Right forelimb (tissue), 1 donor: ENCODE results near the gene TMED9.
"Not testable (repeated sequence)": the region's sequence is repeated elsewhere in the genome, so short reads cannot be mapped to it uniquely, and the experiment has no call there.

ENCODE experiments used
- DNase-seq: peaks from one replicate; pipeline ENCODE4 v3.0.0-alpha.2; 2018

TMED9 gene

DNA sequence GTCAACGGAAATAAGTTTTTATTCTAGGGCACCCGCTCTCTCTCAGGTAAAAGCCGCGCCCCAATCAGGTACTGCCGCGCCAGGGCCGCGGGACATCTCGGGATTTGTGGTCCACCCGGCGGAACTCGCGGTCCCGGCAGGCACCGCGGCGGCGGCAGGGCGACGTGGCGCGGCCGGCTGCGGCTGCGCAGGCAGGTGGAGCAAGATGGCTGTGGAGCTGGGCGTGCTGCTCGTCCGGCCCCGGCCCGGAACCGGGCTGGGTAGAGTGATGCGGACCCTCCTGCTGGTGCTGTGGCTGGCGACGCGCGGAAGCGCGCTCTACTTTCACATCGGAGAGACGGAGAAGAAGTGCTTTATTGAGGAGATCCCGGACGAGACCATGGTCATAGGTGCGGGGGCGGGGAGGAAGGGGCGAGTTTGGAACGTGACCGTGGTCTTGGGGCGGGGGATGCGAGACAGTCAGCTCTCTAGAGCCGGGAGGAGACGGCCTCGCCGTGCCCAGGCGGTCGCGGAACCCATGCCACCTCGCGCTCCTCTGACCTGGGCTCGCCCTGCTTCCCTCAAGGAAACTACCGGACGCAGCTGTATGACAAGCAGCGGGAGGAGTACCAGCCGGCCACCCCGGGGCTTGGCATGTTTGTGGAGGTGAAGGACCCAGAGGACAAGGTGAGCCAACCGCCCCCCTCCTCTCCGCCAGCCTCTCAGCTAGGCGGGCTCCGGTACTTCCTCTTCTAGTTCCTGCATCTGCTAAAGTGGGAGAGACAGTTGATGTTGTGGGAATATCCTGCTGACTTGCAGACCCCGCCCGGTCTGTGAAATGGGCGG lies at the start of gene TMED9:
Gene TMED9 (plus strand): TSS at position 194 of the 825 bp plus-strand sequence. CDS start 12 bp downstream, at position 206.
- DNase-seq: peak; percentile 92

DNA sequence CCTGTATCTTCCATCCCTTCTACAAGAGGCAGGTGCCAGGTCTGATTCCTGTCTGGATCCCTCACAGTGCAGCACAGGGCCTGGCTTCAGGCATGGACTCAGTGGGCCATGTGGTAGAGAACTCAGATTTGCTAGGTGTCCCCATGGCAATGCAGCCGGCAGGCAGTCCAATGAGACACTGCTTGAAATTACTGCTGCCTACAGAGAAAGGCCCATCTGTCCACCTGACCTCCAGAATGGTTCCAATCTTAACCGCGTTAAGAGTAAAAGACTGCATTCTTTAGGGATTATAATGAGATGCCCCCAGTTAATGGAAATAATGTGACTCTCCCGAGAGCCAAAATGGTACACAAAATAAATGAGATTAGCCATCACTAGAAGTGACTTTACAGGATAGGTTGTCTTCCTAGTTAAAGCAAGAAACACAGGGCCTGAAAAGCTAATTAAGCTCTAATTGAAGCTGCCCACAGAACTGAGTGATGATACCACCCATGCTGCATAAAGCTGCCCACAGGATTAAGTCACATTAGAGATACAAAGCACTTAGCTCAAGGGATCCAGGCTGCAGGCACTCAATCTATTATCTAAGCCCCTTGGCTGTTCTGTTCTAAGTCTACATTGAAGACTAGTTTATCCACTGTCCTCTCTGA lies 49.1 kb upstream of the TMED9 start:
- DNase-seq: peak; percentile 1

DNA sequence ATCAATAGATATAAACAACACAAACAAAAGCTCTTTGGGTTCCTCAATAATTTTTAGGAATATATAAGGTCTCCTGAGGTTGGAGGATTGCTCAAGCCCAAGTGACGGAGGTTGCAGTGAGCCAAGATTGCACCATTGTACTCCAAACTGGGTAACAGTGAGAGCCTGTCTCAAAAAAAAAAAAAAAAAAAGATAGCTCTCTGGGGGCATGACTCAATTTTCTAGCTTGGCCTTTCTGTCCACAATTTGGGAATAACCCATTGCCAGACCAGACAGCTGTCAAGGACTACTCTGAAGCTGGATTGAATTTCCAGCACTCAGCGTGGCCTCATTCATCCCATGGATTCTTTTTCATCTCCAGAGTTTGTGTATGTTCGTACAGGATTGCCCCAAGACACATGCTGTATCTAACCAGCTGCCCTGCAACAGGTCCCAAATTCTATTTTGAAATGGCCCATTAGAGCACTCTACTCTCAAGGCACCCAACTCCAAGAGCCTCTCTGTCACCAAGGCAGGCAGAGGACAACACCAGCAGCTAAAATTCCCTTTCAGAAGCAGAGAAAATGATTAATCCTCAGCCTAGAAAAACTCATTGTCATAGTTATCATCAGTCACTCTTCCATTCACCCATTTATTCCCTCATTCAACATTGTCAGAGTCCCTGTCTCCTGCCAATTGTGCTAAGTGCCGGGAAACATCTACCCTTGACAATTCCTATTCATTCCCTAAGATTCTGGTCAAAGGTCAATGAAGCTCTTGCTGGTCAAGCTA lies 46.3 kb upstream of the TMED9 start:
- DNase-seq: peak; percentile 22

DNA sequence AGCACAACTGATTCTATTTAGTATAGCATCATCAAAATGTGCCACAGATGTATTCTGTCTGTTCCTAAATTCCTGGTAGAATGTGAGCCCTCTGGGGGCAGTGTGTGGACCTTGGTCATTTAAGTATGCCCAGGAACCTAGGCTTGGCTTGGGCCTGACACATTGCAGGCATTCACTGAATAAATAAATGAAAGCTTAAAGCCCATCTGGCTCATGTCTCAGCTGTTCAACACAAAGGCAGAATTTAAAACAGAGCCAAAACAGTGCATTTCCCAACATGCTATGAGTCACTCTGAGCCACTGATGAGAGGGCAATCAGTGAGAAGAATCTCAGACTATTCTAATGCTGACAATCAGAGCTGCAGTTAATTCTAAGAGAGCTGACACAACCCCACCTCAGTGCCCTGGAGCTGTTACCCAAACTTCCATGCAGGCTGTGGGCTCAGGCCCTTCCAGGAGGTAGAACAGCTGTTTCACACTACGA lies 45.7 kb upstream of the TMED9 start:
- no peak for DNase-seq

DNA sequence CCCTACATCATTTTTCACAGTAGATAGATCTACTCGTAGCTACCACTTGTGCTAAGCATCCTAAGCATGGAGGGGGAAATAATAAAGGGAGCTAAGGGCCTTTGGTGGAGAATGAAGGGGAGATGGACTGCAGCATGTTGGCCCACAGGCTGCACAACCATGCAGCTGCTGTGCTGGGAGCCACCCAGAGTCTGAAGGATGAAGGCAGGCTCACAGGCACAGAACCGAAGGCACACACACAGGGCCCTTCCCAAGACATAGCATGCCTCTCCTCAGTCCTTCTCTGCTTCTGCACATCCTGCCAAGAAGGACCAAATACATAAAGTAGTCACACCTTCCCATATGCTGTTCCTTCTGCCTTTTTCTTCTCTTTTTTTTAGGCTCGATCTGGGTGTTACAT lies 44.3 kb upstream of the TMED9 start:
- no peak for DNase-seq

DNA sequence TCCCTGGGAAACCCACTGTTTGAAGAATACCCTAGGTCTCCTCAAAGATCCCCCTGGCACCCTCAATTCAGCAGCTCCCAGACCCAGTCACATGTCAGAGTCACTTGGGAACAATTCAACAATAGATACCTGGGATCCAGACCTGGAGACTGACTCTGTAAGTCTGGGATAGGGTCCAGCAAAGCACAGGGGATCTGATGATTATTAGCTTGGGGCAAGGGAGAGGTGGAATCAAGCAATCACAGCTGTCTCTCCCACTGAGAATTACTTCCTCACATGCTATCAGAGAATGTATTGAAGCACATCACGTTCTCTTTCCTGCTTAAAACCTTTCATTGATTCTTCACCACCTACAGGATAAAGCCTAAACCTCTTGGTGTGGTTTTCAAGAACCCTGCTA lies 43.5 kb upstream of the TMED9 start:
- DNase-seq: no peak

DNA sequence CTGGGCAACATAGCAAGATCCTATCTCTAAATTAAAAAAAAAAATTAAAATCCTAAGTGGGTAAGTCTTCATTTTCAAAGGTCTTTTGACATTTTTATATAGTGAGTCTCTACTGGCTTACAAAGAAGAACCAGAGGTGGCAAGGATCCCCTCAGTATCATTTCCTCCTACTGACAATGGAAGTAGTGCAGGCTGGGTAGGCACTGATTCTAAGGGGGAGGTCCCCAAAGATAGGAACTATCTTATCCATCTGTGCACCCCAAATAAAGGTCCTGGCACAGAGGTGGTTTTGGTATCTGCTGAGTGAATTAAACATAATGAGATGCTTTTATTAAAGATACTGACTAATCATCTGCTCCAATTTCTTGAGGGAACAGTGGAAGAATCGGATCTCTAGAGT lies 41.9 kb upstream of the TMED9 start:
- DNase-seq: no peak

DNA sequence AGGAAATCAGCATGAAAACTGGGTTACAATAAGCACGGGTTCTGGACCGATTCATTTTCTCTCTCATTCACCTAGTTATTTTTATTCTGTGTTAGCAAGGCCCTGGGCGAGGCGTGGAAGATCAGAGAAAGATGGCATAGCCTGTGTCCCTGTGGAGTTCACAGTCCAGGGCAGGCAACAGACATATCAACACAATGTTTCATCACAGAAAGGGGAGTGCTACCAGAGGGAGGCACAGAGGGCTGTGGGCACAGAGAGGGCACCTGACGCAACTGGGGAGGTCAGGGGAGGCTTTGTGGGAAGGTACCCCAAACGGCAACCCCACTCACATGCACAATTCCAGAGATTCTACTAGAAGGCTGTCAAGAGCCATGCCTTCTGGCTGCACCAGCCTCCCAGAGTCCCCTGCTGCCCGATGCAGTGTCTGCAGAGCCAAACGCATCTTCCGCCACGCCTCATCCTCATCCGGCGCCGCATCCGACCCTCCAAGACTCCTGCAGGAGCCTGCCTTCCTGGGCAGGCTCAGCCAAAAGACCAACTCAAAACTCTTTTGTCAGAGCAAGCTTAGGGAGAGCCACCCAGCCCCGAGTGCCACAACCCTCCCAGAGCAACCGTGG lies 39.1 kb upstream of the TMED9 start:
- DNase-seq: no peak

DNA sequence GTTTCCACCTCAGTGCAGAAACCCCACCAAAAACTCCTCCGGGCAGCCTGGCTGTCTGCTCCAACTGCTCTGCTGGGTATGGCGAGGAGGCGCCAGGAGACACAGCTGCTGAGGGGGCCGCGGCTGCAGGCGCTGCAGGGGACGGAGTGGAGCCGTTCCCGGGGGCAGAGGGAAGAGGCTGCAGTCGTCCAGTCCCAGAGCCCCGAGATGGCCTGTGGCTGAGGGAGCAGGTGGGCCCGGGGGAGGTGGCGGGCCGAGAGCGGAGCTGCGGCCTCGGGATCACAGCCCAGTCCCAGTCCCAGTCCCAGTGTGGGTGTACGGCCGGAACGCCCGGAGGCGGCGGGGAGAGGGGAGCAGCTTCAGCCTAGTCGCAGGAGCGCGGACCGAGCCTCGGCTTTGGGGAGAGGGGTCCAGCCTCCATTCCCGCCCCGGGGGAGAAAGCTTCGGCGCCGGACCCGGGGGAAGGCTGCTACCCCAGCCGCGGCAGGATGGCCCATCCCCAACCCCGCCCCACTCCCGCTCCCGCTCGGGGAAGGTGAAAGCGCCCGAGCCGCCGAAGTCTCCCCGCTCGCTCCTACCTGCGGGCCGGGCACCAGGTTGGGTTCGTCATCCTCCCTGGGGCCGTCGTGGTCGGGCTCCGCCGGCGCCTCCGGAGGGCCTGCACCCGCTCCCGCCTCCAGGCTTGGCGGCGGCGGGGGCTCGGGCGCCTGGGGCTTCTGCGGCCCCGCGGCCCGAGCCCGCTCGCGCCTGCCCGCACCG lies 38.2 kb upstream of the TMED9 start:
- DNase-seq: peak; percentile 64

DNA sequence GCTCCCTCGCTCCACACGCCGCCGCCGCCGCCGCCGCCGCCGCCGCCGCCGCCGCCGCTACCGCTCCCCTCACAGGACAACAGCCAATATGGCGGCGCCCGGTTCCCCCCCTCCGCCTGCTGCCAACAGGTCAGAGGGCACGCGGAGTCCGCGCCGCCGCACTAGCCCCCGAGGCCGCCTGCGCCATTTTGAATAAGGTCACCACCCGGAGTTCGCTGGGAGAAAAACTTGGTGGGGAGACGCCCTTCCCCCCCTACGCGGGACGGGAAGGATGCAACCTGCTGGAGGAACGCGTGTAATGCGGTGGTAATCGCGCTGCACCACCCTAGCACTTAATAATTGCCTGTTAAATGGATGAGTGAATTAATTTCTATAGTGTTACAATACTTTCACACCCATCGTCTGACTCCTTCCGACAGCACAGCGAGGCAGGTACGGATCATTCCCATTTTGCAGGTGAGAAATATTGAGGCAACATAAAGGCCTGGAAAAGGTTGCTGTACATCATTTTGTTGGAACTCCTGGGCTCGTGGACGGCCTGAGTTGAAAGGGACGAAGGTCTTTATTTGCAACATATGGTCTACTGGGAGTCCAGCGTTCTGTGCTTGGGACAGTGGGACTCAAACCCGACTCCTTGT lies 37.4 kb upstream of the TMED9 start, which contains the start of gene FAM193B:
Gene FAM193B (minus strand): TSS at position 90 of the 638 bp plus-strand sequence. CDS start 105 bp downstream, outside the sequence.
- DNase-seq: peak; percentile 97

DNA sequence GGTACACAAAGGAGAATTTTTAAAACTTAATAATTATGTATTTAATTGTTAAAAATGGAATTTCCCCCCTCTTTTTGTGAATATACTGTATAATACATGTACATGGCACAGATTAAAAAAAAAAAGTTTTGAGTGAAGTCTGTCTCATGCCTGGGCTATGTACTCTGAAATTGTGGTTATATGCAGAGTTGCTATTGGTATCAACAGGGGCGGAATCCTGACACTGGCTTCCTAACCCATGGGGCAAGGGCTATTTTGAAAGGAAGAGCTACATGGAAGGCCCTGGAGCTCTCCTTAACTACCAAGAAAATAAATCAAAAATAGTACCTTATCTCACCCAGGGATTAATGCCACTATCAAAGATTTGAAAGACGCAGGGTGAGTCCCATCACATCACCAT lies 36.8 kb upstream of the TMED9 start:
- DNase-seq: no peak

DNA sequence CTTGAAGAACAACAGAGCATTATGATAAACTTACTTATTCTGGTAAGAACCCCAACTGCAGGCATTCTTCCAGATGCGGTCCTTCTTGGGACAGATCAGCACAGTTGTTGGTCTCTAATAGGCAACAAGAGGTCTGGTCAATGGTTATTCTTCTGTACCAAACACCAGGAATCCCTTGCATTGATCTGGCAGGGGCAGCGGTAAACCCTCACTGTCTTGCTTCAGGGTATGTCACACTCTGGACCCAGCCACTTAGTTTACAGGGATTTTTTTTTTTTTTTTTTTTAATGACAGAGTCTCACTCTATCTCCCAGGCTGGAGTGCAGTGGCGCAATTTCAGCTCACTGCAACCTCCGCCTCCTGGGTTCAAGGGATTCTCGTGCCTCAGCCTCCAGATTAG lies 36.3 kb upstream of the TMED9 start:
- no peak for DNase-seq

DNA sequence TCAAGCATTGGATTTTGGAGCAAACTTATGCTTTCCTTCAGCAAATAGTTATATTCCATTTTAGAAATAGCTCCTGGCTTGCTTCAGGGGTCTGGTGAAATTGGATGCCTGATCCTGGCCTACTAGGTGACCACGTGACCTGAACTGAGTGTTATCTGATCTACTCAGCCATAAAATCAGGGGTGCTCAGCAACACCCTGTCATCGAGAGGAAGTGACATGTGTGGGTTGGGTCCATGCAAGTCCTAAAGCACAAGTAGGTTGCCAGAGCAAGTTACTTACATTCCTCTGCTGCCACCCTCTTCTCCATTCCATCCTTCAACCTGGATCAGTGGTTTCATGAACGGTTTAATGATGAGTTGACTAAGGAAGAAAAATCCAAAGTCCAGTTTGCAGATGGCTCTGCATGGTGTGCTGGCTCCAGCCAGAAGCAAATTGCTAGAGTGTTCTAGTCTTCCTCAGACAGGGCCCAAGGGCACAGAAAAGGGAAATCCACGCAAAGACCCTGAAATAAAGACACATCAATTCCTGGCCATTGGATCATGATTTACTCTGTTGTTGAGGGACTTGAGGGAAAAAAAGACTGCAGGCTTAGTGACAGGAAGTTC lies 34.9 kb upstream of the TMED9 start:
- DNase-seq: no peak

DNA sequence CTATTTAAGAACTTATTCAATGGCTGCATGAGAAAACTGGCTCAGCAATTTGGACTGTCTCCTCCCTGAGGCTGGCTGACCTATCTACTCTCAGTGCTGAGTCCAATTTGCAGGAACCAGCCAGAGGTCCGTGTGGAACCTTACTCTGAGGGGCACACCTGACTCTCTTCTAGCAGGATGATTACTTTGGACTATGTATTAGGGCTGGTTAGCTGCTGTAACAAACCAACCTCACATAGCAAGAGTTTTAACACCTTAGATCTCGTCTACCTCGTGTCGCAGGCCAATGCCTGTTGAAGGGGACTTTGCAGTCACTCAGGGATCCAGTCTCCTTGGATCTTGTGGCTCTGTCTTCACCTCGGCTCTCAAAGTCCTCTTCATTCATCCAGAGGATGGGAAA lies 34.2 kb upstream of the TMED9 start:
- DNase-seq: no peak

DNA sequence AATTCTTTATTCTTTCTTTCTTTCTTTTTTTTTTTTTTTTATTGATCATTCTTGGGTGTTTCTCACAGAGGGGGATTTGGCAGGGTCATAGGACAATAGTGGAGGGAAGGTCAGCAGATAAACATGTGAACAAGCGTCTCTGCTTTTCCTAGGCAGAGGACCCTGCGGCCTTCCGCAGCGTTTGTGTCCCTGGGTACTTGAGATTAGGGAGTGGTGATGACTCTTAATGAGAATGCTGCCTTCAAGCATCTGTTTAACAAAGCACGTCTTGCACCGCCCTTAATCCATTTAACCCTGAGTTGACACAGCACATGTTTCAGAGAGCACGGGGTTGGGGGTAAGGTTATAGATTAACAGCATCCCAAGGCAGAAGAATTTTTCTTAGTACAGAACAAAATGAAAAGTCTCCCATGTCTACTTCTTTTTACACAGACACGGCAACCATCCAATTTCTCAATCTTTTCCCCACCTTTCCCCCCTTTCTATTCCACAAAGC lies 32.5 kb upstream of the TMED9 start:
- not testable (repeated sequence) for DNase-seq

DNA sequence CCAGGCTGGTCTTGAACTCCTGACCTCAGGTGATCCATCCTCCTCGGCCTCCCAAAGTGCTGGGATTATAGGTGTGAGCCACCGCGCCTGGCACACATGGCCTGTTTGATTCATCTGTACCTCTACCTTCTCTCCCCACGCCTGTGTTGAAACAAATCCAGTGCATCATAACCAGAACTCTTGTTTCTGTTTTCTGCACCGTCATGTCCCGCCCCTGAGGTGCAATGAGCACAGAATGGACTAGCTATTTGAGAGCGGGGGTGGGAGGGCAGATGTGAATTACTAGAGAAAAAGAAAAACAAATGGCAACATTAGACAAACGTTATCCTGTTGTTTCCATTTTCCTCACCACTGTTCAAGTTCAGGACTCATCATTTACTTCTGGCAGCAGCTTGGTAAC lies 27.0 kb upstream of the TMED9 start:
- DNase-seq: no peak

DNA sequence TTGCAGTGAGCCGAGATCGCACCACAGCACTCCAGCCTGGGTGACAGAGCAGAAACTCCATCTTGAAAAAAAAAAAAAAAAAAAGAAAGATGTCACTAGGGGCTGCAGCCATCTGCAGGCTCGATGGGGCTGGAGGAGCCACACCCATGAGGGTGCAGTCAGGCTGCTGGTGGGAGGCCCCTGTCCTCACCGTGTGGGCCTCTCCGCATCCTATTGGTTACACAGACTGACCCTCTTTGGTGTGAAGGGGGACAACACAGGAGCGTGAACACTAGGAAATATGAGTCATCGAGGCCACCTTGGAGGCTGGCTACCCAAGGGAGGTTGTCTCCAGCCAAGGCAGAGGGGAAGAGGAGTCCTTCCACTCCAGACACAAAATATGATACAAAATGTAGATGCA lies 23.7 kb upstream of the TMED9 start:
- no peak for DNase-seq

DNA sequence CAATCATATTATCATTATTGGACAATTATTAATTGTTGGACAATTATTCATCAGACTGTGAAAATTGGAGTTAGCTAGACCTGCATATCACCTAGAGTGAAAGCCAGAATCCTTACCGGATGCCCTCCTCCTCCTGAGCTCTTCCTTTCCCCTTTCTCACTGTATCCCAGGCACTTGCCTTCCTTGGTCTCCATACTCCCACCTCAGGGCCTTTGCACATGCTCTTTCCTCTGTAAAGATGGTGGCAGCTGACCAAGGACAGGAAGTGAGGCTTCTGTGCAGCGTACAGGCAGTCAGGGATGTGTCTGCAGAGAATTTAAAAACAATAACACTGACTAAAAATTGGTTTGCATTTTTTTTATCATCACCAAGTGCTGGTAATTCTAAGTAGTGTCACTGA lies 22.1 kb upstream of the TMED9 start:
- DNase-seq: no peak

DNA sequence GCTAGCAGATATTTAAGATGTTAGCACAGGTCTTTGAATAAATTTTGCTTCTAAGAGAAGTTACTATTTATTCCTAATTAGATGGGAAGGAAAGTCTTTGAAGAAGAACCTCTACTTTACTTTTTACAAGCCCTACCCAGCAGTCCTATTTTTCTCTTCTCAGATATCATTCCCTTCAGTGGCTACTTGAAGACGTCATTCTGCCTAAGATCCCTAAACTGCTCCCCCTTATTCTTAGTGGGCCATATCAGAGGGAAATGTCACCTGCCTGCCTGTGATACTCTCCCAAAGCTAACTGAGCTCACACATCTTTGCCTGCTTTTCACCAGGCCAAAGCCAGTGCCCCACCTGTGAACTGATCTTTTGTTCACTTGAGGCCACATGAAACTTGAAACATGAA lies 16.5 kb upstream of the TMED9 start:
- DNase-seq: no peak

DNA sequence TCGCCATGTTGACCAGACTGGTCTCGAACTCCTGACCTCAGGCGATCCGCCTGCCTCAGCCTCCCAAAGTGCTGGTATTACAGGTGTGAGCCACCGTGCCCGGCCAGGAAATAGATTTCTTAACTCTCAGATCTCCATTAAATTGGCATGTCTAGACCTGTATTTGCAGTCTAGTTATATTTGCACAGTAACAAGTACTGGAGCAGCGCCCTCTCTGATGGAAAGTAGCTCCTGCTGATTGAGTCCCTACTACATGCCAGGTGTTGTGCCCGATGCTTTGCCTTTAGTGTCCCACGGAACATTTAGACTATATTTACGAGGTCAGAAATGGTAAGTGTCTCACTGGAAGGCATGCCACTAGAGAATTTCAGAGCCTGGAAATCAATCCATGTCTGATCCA lies 15.8 kb upstream of the TMED9 start:
- DNase-seq: no peak

DNA sequence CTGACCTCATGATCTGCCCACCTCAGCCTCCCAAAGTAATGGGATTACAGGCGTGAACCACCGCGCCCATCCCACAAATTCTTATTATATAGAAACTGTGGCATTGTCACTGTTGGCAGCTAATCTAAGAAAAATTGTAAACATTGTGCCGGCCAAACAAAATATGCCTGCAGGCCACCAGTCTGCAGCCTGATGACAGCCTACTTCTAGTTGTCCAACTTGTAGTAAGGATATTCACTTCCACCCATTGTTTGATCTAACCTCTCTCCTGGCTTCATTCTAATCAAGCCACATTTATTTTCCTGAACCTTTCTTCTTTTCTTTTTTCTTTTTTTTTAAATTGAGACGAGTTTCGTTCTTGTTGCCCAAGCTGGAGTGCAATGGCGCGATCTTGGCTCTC lies 13.7 kb upstream of the TMED9 start:
- DNase-seq: no peak
